SK-N-SH (cell line): Measurements from ENCODE around the gene POPDC3. TPM values are rescaled to one million over a fixed set of nuclear protein-coding genes. Genes with fewer than 3 reads are reported as not detected.

Experiments
- CTCF ChIA-PET: fragments of 300-600, 350-600 bp; formaldehyde crosslinking; extraction: SDS; loops from one replicate; lab custom pipeline; 2021; lab: Yijun Ruan, JAX
- POLR2A ChIA-PET: fragments of 350-600 bp; sonication (Branson Sonifier 250); formaldehyde crosslinking; extraction: SDS; loops from one replicate; lab custom pipeline; 2020; ENCODE audit warnings: antibody characterized with exemption, inconsistent platforms; lab: Yijun Ruan, JAX
- DNase-seq: peaks from one replicate; pipeline ENCODE4 v3.0.0; 2012
- H2AFZ ChIP-seq: fragments of 200-600 bp; sonication (generic); 2 replicates; pipeline ENCODE4 v1.8.1; 2016; ENCODE audit warnings: antibody characterized with exemption, mild to moderate bottlenecking, low read depth
- H3F3A ChIP-seq: fragments of 200-600 bp; sonication (generic); replicated peaks from 2 replicates; pipeline ENCODE3; 2016; ENCODE audit warnings: antibody characterized with exemption, mild to moderate bottlenecking; ENCODE audit not compliant: insufficient read depth
- H3K27ac ChIP-seq, 2 experiments: fragments of 200-500 bp in 1 of 2; fragments of 200-600 bp in 1 of 2; sonication (Bioruptor generic) in 1 of 2; sonication (generic), shearing (Covaris generic) in 1 of 2; 2 replicates each; pipeline versions ENCODE4 v1.5.1 to v1.6.1; 2014 to 2016; ENCODE audit warnings: low read depth in 2 of 2, inconsistent platforms in 1 of 2, low read length in 1 of 2, mild to moderate bottlenecking in 1 of 2, mixed read lengths in 1 of 2
- H3K27me3 ChIP-seq: fragments of 200-600 bp; sonication (generic), shearing (Covaris generic); 2 replicates; pipeline ENCODE4 v1.6.1; 2016; ENCODE audit warnings: mixed run types; ENCODE audit not compliant: insufficient read depth
- H3K36me3 ChIP-seq, 2 experiments: fragments of 200-500 bp in 1 of 2; fragments of 200-600 bp in 1 of 2; sonication (Bioruptor generic) in 1 of 2; sonication (generic) in 1 of 2; replicated peaks in 1 of 2; 2 replicates each; pipeline versions ENCODE3 to v1.5.1; 2014 to 2016; ENCODE audit warnings: low read length in 1 of 2, mild to moderate bottlenecking in 1 of 2; ENCODE audit not compliant: insufficient read depth in 2 of 2, control insufficient read depth in 1 of 2
- H3K4me1 ChIP-seq, 2 experiments: fragments of 200-500 bp in 1 of 2; fragments of 200-600 bp in 1 of 2; sonication (Bioruptor generic) in 1 of 2; sonication (generic), shearing (Covaris generic) in 1 of 2; 2 replicates each; pipeline versions ENCODE4 v1.5.1 to v1.6.1; 2014 to 2016; ENCODE audit warnings: low read depth in 1 of 2, low read length in 1 of 2, mixed run types in 1 of 2; ENCODE audit not compliant: insufficient read depth in 2 of 2, control insufficient read depth in 1 of 2
- H3K4me2 ChIP-seq: fragments of 200-600 bp; sonication (generic), shearing (Covaris generic); 2 replicates; pipeline ENCODE4 v1.6.1; 2017; ENCODE audit warnings: mixed run types
- H3K4me3 ChIP-seq, 2 experiments: fragments of 200-500 bp in 1 of 2; fragments of 200-600 bp in 1 of 2; sonication (Bioruptor generic) in 1 of 2; sonication (generic), shearing (Covaris generic) in 1 of 2; 2 replicates each; pipeline versions ENCODE4 v1.5.1 to v1.8.1; 2014 to 2016; ENCODE audit warnings: low read depth in 2 of 2, inconsistent platforms in 1 of 2, low read length in 1 of 2, mild to moderate bottlenecking in 1 of 2, mixed read lengths in 1 of 2, moderate library complexity in 1 of 2
- H3K79me2 ChIP-seq: fragments of 200-600 bp; sonication (generic); 2 replicates; pipeline ENCODE4 v1.8.1; 2017; ENCODE audit warnings: mild to moderate bottlenecking; ENCODE audit not compliant: insufficient read depth
- H3K9ac ChIP-seq: fragments of 200-600 bp; sonication (generic); 2 replicates; pipeline ENCODE4 v1.6.1; 2017; ENCODE audit warnings: mixed run types
- H3K9me2 ChIP-seq: fragments of 200-600 bp; sonication (generic); 2 replicates; pipeline ENCODE4 v1.6.1; 2017; ENCODE audit warnings: mixed run types
- H3K9me3 ChIP-seq: fragments of 200-600 bp; sonication (generic); 2 replicates; pipeline ENCODE4 v1.6.1; 2017; ENCODE audit warnings: mixed run types, mild to moderate bottlenecking, moderate library complexity
- H4K20me1 ChIP-seq: fragments of 200-600 bp; sonication (generic); 2 replicates; pipeline ENCODE4 v1.6.1; 2017; ENCODE audit warnings: mild to moderate bottlenecking, mixed run types; ENCODE audit not compliant: insufficient read depth
- CHD2 ChIP-seq: fragments of 150-350 bp; IDR thresholded peaks from 2 replicates; pipeline ENCODE4 v1.6.1; 2018; ENCODE audit warnings: low read length; ENCODE audit not compliant: partially characterized antibody
- EP300 ChIP-seq, 2 experiments: IDR thresholded peaks; 2 replicates each; pipeline versions ENCODE4 v1.4.0 to v1.6.1; 2012; ENCODE audit warnings: borderline replicate concordance in 1 of 2, low read depth in 1 of 2, low read length in 1 of 2
- EZH2phosphoT487 ChIP-seq: fragments of 200-600 bp; sonication (generic); IDR thresholded peaks from 2 replicates; pipeline ENCODE4 v1.6.1; 2017; ENCODE audit warnings: low read depth, mixed run types, mild to moderate bottlenecking, antibody characterized with exemption, moderate library complexity, borderline replicate concordance
- FOSL2 ChIP-seq: IDR thresholded peaks from 2 replicates; pipeline ENCODE4 v1.4.0; 2012; ENCODE audit warnings: low read depth, mild to moderate bottlenecking, moderate library complexity, borderline replicate concordance
- FOXJ3 ChIP-seq: sonication (generic); formaldehyde crosslinking; IDR thresholded peaks from 2 replicates; pipeline ENCODE4 v1.5.1; 2020; ENCODE audit warnings: mild to moderate bottlenecking, missing genetic modification reagents
- JUND ChIP-seq: IDR thresholded peaks from 2 replicates; pipeline ENCODE4 v1.4.0; 2012
- RXRA ChIP-seq: IDR thresholded peaks from 2 replicates; pipeline ENCODE4 v1.4.0; 2012; ENCODE audit warnings: low read depth, mild to moderate bottlenecking, borderline replicate concordance
- SIN3A ChIP-seq: IDR thresholded peaks from 2 replicates; pipeline ENCODE4 v1.6.1; 2012; ENCODE audit warnings: low read depth, mild to moderate bottlenecking, low read length, moderate library complexity, borderline replicate concordance
- SMC3 ChIP-seq: IDR thresholded peaks from 2 replicates; pipeline ENCODE4 v1.6.1; 2012; ENCODE audit warnings: low read depth, low read length, improper control_type of control experiment
- TCF12 ChIP-seq: IDR thresholded peaks from 2 replicates; pipeline ENCODE4 v1.4.0; 2012
- YY1 ChIP-seq: IDR thresholded peaks from 2 replicates; pipeline ENCODE4 v1.4.0; 2012; ENCODE audit warnings: low read depth, mild to moderate bottlenecking
- WGBS: methylation state at CpG from one replicate; pipeline ENCODE4 v1.1.6; 2017; ENCODE audit warnings: low lambda C conversion rate; 5-methylcytosine and 5-hydroxymethylcytosine counted together
- polyA plus RNA-seq, 3 experiments: library from polyadenylated mRNA; depleted of rRNA; stranded (reverse); fragments of >200 nt; gene quantifications; 2 replicates each; pipeline ENCODE4 v1.2.3, GENCODE V29; 2012
- TF ChIP-seq, protein P1 (sequence below): IDR thresholded peaks from 2 replicates; pipeline ENCODE4 v1.6.1; 2012; ENCODE audit warnings: mild to moderate bottlenecking, low read depth, low read length, moderate library complexity
- TF ChIP-seq, protein P2 (sequence below): fragments of 150-350 bp; IDR thresholded peaks from 2 replicates; pipeline ENCODE4 v1.6.1; 2016; ENCODE audit warnings: mild to moderate bottlenecking, low read depth, low read length
- TF ChIP-seq, protein P3 (sequence below): IDR thresholded peaks from 2 replicates; pipeline ENCODE4 v1.4.0; 2012; ENCODE audit warnings: low read depth
- TF ChIP-seq, protein P4 (sequence below): IDR thresholded peaks from 2 replicates; pipeline ENCODE4; 2012

The POPDC3 gene
- polyA plus RNA-seq, 1 of the 3 experiments (the other 2 are of a cell fraction), result 19.0 TPM

DNA sequence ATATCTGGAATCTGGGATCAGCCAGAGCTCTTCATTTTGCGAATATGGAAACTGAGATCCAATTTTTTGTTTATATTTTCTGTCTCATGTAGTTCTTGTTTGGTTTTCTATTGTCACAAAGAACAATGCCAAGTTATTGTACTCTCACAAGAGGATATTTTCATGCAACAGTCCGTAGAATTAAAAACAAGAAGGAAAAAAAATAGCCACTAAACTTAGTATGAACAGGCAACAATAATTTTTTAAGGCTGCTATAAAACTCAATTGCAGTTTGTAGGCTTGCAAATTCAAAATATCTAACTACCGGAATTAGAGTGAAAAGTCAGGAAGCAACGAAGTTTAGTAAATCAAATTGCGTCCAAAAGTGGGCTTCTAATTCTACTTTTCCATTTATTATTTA, 1.2 kb downstream of the POPDC3 start:
- WGBS, result 58% methylated on average over 5 of the region's 5 CpGs
- POLR2A ChIA-PET, result no interaction called here

DNA sequence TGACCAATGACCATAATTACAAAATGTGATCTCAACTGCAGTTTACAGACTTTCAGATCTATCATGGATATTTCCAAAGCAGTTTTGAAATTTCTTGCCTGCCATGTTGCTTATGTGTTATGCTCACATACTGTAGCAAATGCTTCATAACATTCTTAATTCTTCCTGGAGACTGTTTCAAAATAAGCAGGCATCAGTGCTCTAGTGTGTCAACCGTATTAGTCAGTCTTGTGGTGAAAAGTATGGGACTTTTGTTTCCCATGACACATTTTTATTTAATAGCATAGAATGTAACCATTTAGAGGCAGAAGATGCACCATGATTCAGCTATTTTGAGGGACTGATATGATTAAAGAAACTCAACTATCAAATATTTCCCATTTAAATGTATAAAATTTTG, 1.7 kb downstream of the POPDC3 start:
- H3K27ac ChIP-seq, result peak overlapping the region; percentile 83 to 91
- POLR2A ChIA-PET, result no interaction called here

More for the DNA sequence above, 1.2 kb downstream of the POPDC3 start:
- Histone ChIP-seq H3K36me3 (no peaks in the 10 kb centered on the region), H3K4me1 (no peaks in the 10 kb centered on the region; a peak in 2 of 4 replicates), H4K20me1 (no peaks in the 10 kb centered on the region), H3K9me2 (no peaks in the 10 kb centered on the region), H3K79me2 (peaks cover 30% of the 10 kb centered on the region), H3K9ac (peak overlapping the region; percentile 90), H2AFZ (peak overlapping the region; percentile 89), H3K4me3 (peak overlapping the region; percentile 70 to 74), H3K27me3 (no peaks in the 10 kb centered on the region), H3K9me3 (no peaks in the 10 kb centered on the region), H3K27ac (peak overlapping the region; percentile 83 to 91), H3K4me2 (peak overlapping the region; percentile 82), H3F3A (peaks cover 42% of the 10 kb centered on the region)
- TF ChIP-seq EZH2phosphoT487 (no peak), SMC3 (no peak), SIN3A (no peak)
- TF ChIP-seq, protein P1, sequence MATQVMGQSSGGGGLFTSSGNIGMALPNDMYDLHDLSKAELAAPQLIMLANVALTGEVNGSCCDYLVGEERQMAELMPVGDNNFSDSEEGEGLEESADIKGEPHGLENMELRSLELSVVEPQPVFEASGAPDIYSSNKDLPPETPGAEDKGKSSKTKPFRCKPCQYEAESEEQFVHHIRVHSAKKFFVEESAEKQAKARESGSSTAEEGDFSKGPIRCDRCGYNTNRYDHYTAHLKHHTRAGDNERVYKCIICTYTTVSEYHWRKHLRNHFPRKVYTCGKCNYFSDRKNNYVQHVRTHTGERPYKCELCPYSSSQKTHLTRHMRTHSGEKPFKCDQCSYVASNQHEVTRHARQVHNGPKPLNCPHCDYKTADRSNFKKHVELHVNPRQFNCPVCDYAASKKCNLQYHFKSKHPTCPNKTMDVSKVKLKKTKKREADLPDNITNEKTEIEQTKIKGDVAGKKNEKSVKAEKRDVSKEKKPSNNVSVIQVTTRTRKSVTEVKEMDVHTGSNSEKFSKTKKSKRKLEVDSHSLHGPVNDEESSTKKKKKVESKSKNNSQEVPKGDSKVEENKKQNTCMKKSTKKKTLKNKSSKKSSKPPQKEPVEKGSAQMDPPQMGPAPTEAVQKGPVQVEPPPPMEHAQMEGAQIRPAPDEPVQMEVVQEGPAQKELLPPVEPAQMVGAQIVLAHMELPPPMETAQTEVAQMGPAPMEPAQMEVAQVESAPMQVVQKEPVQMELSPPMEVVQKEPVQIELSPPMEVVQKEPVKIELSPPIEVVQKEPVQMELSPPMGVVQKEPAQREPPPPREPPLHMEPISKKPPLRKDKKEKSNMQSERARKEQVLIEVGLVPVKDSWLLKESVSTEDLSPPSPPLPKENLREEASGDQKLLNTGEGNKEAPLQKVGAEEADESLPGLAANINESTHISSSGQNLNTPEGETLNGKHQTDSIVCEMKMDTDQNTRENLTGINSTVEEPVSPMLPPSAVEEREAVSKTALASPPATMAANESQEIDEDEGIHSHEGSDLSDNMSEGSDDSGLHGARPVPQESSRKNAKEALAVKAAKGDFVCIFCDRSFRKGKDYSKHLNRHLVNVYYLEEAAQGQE, result no peak
- TF ChIP-seq, protein P2, sequence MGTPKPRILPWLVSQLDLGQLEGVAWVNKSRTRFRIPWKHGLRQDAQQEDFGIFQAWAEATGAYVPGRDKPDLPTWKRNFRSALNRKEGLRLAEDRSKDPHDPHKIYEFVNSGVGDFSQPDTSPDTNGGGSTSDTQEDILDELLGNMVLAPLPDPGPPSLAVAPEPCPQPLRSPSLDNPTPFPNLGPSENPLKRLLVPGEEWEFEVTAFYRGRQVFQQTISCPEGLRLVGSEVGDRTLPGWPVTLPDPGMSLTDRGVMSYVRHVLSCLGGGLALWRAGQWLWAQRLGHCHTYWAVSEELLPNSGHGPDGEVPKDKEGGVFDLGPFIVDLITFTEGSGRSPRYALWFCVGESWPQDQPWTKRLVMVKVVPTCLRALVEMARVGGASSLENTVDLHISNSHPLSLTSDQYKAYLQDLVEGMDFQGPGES, result no peak
- CTCF ChIA-PET, result interaction anchor here (1.2 to 2.3 kb wide), 3 partner anchors 13 to 224 kb away, joined by 3 to 10 read pairs (median 5); partner anchors contain the start of gene PREP
- no peak for DNase-seq

More for the DNA sequence above, 1.7 kb downstream of the POPDC3 start:
- Histone ChIP-seq H4K20me1 (no peaks in the 10 kb centered on the region), H3K9me2 (no peaks in the 10 kb centered on the region)
- TF ChIP-seq CHD2 (no peak), SMC3 (no peak), TCF12 (peak; percentile 55; the same call in 1 of the 2 replicates), RXRA (no peak; the same call in 1 of the 2 replicates), FOXJ3 (no peak), JUND (0 out of 2 replicates have a peak, but pooled peaks have one; percentile 20), EP300 (IDR thresholded peaks at IDR 0.05; ENCODE audit: borderline replicate concordance in 1 of 2, low read depth in 1 of 2, low read length in 1 of 2) (peak in 1 of 2 experiments; percentile 57; a peak in 1 of 4 replicates), YY1 (peak; percentile 41; the same call in 1 of the 2 replicates), FOSL2 (peak; percentile 62; the same call in 1 of the 2 replicates)
- TF ChIP-seq, protein P3, sequence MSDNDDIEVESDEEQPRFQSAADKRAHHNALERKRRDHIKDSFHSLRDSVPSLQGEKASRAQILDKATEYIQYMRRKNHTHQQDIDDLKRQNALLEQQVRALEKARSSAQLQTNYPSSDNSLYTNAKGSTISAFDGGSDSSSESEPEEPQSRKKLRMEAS, result 0 out of 2 replicates have a peak, but pooled peaks have one; percentile 30
- TF ChIP-seq, protein P4, sequence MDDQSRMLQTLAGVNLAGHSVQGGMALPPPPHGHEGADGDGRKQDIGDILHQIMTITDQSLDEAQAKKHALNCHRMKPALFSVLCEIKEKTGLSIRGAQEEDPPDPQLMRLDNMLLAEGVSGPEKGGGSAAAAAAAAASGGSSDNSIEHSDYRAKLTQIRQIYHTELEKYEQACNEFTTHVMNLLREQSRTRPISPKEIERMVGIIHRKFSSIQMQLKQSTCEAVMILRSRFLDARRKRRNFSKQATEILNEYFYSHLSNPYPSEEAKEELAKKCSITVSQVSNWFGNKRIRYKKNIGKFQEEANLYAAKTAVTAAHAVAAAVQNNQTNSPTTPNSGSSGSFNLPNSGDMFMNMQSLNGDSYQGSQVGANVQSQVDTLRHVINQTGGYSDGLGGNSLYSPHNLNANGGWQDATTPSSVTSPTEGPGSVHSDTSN, result peak; percentile 54
- TF ChIP-seq, all 33 proteins: peak for 7
- Histone ChIP-seq H3K79me2 (peaks cover 35% of the 10 kb centered on the region), H3K4me1 (no peaks in the 10 kb centered on the region; a peak in 2 of 4 replicates), H3F3A (peaks cover 42% of the 10 kb centered on the region), H3K36me3 (no peaks in the 10 kb centered on the region), H3K9ac (peak overlapping the region; percentile 90; the same call in 1 of the 2 replicates), H3K9me3 (no peaks in the 10 kb centered on the region), H3K4me3 (no peak overlapping the region; a peak in 1 of 4 replicates), H3K4me2 (peak overlapping the region; percentile 82), H2AFZ (no peak overlapping the region), H3K27me3 (no peaks in the 10 kb centered on the region)
- 4% methylated on average over 1 of the region's 1 CpG for WGBS
- CTCF ChIA-PET, result interaction anchor here (1.2 to 2.3 kb wide), 3 partner anchors 13 to 225 kb away, joined by 3 to 10 read pairs (median 5); partner anchors contain the start of gene PREP
- DNase-seq, result no peak
